Measurements from ENCODE around the gene TRABD2A.

DNA sequence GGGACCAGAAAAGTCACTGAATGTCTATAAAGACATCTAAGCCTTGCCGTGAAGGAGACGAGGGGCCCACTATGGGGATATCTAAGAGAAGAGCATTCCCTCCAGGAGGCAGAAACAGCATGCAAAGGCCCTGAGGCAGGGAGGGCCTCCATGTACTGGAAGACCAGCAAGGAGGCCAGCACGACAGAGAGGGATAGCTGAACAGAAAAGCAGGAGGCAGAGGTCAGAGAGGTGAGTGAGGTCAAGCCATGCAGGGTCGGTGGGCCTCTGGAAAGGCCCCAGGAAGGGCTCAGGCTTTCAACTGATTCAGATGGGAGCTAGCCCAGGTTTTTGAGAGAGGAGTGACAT is 5.7 kb downstream of the TRABD2A start:
- TF ChIP-seq, protein P1, sequence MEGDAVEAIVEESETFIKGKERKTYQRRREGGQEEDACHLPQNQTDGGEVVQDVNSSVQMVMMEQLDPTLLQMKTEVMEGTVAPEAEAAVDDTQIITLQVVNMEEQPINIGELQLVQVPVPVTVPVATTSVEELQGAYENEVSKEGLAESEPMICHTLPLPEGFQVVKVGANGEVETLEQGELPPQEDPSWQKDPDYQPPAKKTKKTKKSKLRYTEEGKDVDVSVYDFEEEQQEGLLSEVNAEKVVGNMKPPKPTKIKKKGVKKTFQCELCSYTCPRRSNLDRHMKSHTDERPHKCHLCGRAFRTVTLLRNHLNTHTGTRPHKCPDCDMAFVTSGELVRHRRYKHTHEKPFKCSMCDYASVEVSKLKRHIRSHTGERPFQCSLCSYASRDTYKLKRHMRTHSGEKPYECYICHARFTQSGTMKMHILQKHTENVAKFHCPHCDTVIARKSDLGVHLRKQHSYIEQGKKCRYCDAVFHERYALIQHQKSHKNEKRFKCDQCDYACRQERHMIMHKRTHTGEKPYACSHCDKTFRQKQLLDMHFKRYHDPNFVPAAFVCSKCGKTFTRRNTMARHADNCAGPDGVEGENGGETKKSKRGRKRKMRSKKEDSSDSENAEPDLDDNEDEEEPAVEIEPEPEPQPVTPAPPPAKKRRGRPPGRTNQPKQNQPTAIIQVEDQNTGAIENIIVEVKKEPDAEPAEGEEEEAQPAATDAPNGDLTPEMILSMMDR (conservative IDR thresholded peaks at IDR 0.05 in 1 of 2, IDR thresholded peaks at IDR 0.05 in 1 of 2; ENCODE audit: low read depth in 1 of 2, low read length in 2 of 2) = no peak
- no peak for TF ChIP-seq EZH2 (IDR thresholded peaks at IDR 0.05; ENCODE audit: low read length, missing control alignments)
